K562 (cell line): ENCODE data around the gene IL34. TPM values are rescaled to one million over a fixed set of nuclear protein-coding genes. Genes with fewer than 3 reads are reported as not detected.

Experiments
- ATAC-seq: fragments of 200-7000 bp; cut with Tn5 transposase; 3 replicates; pipeline ENCODE4 v1.9.1; 2020; ENCODE audit warnings: moderate library complexity
- BruUV-seq: library from RNA; stranded (reverse); fragments of 400-500 nt; replicated peaks from 2 replicates; lab custom pipeline; 2021; lab: Mats Ljungman, UMichigan
- CTCF ChIA-PET: fragments of 300-600 bp; formaldehyde crosslinking; extraction: SDS; loops from one replicate; lab custom pipeline; 2021; ENCODE audit warnings: low intra/inter-chr PET ratio; lab: Yijun Ruan, JAX
- POLR2A ChIA-PET: fragments of 300-600, 350-650 bp; sonication (Branson Sonifier 250); formaldehyde crosslinking; extraction: SDS; loops from one replicate; lab custom pipeline; 2021; ENCODE audit warnings: antibody characterized with exemption, inconsistent platforms; lab: Yijun Ruan, JAX
- DNase-seq, 4 experiments: peaks; one replicate each; pipeline versions ENCODE4 v3.0.0 to v3.0.0-alpha.2; 2011 to 2018; ENCODE audit warnings: low spot score in 3 of 4, mixed read lengths in 3 of 4; ENCODE audit errors: extremely low read depth in 1 of 4
- FAIRE-seq: peaks from 2 replicates; lab custom pipeline; 2011; peaks lifted over from hg19 to GRCh38; lab: Jason Lieb, UNC
- H2AFZ ChIP-seq: 2 replicates; pipeline ENCODE4 v1.6.0; 2011; ENCODE audit warnings: low read depth, low read length, control low read depth, inconsistent platforms
- H3K27ac ChIP-seq: fragments of 200-600 bp; 3 replicates; pipeline ENCODE4 v1.8.0; 2011; ENCODE audit warnings: low read depth, mild to moderate bottlenecking, control low read depth, inconsistent platforms, low read length, moderate library complexity, mixed read lengths; ENCODE audit errors: extremely low read depth
- H3K27me3 ChIP-seq, 2 experiments: fragments of 300-600 bp in 1 of 2; 2 replicates in 1 of 2; 3 replicates in 1 of 2; pipeline versions ENCODE4 v1.6.0 to v1.8.0; 2011; ENCODE audit warnings: inconsistent platforms in 2 of 2, low read length in 2 of 2, mild to moderate bottlenecking in 1 of 2, mixed read lengths in 1 of 2, moderate library complexity in 1 of 2; ENCODE audit not compliant: control insufficient read depth in 2 of 2, insufficient read depth in 2 of 2
- H3K36me3 ChIP-seq: fragments of 300-600 bp; 3 replicates; pipeline ENCODE4 v1.8.0; 2011; ENCODE audit warnings: mild to moderate bottlenecking, low read length, inconsistent platforms; ENCODE audit not compliant: control insufficient read depth, insufficient read depth
- H3K4me1 ChIP-seq, 2 experiments: fragments of 200-600 bp in 1 of 2; replicated peaks in 1 of 2; 2 replicates in 1 of 2; 3 replicates in 1 of 2; pipeline versions ENCODE4 v1.5.1 to v1.8.0; 2011; ENCODE audit warnings: inconsistent platforms in 2 of 2, low read length in 2 of 2, mild to moderate bottlenecking in 1 of 2, mixed read lengths in 1 of 2, moderate library complexity in 1 of 2; ENCODE audit not compliant: control insufficient read depth in 2 of 2, insufficient read depth in 2 of 2
- H3K4me2 ChIP-seq: 2 replicates; pipeline ENCODE4 v1.6.1; 2011; ENCODE audit warnings: low read length, control low read depth, inconsistent platforms, mixed read lengths; ENCODE audit not compliant: insufficient read depth
- H3K4me3 ChIP-seq: fragments of 200-600 bp; sonication (generic), shearing (Covaris generic); 2 replicates; pipeline ENCODE4 v1.5.1; 2016; ENCODE audit warnings: control low read depth, inconsistent platforms
- H3K79me2 ChIP-seq: fragments of 200-600 bp; 3 replicates; pipeline ENCODE4 v1.8.0; 2011; ENCODE audit warnings: low read length, inconsistent platforms; ENCODE audit not compliant: control insufficient read depth, insufficient read depth
- H3K9ac ChIP-seq, 2 experiments: 2 replicates each; pipeline versions ENCODE4 v1.6.0 to v1.6.1; 2011; ENCODE audit warnings: low read depth in 2 of 2, low read length in 2 of 2, control low read depth in 1 of 2, inconsistent platforms in 1 of 2, mild to moderate bottlenecking in 1 of 2, mixed read lengths in 1 of 2; ENCODE audit not compliant: insufficient read depth in 1 of 2
- H3K9me1 ChIP-seq: one replicate; pipeline ENCODE4 v1.6.0; 2011; ENCODE audit warnings: inconsistent platforms, mild to moderate bottlenecking, low read length, moderate library complexity; ENCODE audit not compliant: control insufficient read depth, insufficient read depth
- H3K9me3 ChIP-seq: replicated peaks from 2 replicates; pipeline ENCODE4 v1.5.1; 2011; ENCODE audit warnings: low read depth, low read length, inconsistent platforms; ENCODE audit not compliant: control insufficient read depth, insufficient read depth
- H4K20me1 ChIP-seq: replicated peaks from 2 replicates; pipeline ENCODE4 v1.6.1; 2011; ENCODE audit warnings: low read length, inconsistent platforms, mixed read lengths; ENCODE audit not compliant: control insufficient read depth, insufficient read depth
- ESRRA ChIP-seq: fragments of 450-650 bp; IDR thresholded peaks from 2 replicates; pipeline ENCODE4 v1.6.1; 2014; ENCODE audit warnings: low read depth, mild to moderate bottlenecking, moderate library complexity, borderline replicate concordance
- GABPB1 ChIP-seq: sonication (generic); formaldehyde crosslinking; IDR thresholded peaks from 2 replicates; pipeline ENCODE4 v1.8.0; 2022; ENCODE audit warnings: mild to moderate bottlenecking, missing genetic modification reagents
- HINFP ChIP-seq: fragments of 450-650 bp; conservative IDR thresholded peaks from 2 replicates; pipeline ENCODE4 v1.6.1; 2016; ENCODE audit warnings: missing genetic modification characterization, low read depth, mild to moderate bottlenecking, control low read depth, missing compliant biosample characterization
- ID3 ChIP-seq, 2 experiments: fragments of 250-450 bp in 1 of 2; fragments of 450-650 bp in 1 of 2; sonication (Bioruptor Pico) in 1 of 2; IDR thresholded peaks; 2 replicates each; pipeline versions ENCODE4 v1.6.1 to v1.8.0; 2016 to 2021; ENCODE audit warnings: mild to moderate bottlenecking in 2 of 2, moderate library complexity in 2 of 2, missing compliant biosample characterization in 1 of 2, missing genetic modification characterization in 1 of 2
- KLF6 ChIP-seq: fragments of 250-450 bp; sonication (Bioruptor Pico); IDR thresholded peaks from 2 replicates; pipeline ENCODE4 v1.4.0; 2020; ENCODE audit warnings: mild to moderate bottlenecking, moderate library complexity, borderline replicate concordance
- NCOR1 ChIP-seq: fragments of 450-650 bp; IDR thresholded peaks from 2 replicates; pipeline ENCODE4 v1.6.1; 2016; ENCODE audit warnings: mild to moderate bottlenecking, moderate library complexity
- PURB ChIP-seq: sonication (generic); formaldehyde crosslinking; IDR thresholded peaks from 2 replicates; pipeline ENCODE4 v1.9.0; 2021; ENCODE audit warnings: low read depth, mild to moderate bottlenecking, missing genetic modification reagents
- SLC30A9 ChIP-seq: fragments of 250-450 bp; sonication (Bioruptor Pico); IDR thresholded peaks from 2 replicates; pipeline ENCODE4 v1.8.0; 2022; ENCODE audit warnings: mild to moderate bottlenecking, moderate library complexity
- SRSF9 ChIP-seq: fragments of 200-400 bp; formaldehyde crosslinking; IDR thresholded peaks from 2 replicates; pipeline ENCODE4 v1.6.1; 2017; ENCODE audit warnings: low read depth, low read length, borderline replicate concordance
- STAT5B ChIP-seq: fragments of 250-450 bp; sonication (Bioruptor Pico); IDR thresholded peaks from 2 replicates; pipeline ENCODE4 v1.8.0; 2021; ENCODE audit warnings: mild to moderate bottlenecking, inconsistent platforms
- TAF15 ChIP-seq: fragments of 200-400 bp; formaldehyde crosslinking; IDR thresholded peaks from 2 replicates; pipeline ENCODE4 v1.6.1; 2017; ENCODE audit warnings: mild to moderate bottlenecking, low read depth, low read length, moderate library complexity
- ZBTB17 ChIP-seq: fragments of 450-650 bp; formaldehyde crosslinking; IDR thresholded peaks from 2 replicates; pipeline ENCODE4 v1.4.0; 2020; ENCODE audit warnings: mild to moderate bottlenecking
- ZNF23 ChIP-seq: fragments of 250-450 bp; sonication (Bioruptor Pico); IDR thresholded peaks from 2 replicates; pipeline ENCODE4 v1.4.0; 2020; ENCODE audit warnings: mild to moderate bottlenecking
- WGBS: fragments of 100-300 bp; shearing (Covaris generic); methylation state at CpG from one replicate; pipeline ENCODE4 v1.1.6; 2016; ENCODE audit warnings: low coverage, mixed read lengths; ENCODE audit not compliant: insufficient coverage; ENCODE audit errors: missing lambda C conversion rate; 5-methylcytosine and 5-hydroxymethylcytosine counted together
- in situ Hi-C: fragments of 300-500 bp; cut with MboI; formaldehyde crosslinking; loops from 4 replicates; pipeline ENCODE4 v1.15.0; 2018; ENCODE audit warnings: inconsistent platforms, mixed read lengths
- intact Hi-C: fragments of 100-400 bp; cut with micrococcal nuclease; formaldehyde crosslinking; loops from 2 replicates; pipeline ENCODE4 v1.14.2; 2022
- polyA plus RNA-seq, 8 experiments: library from polyadenylated mRNA; depleted of rRNA in 4 of 8; stranded (reverse) in 5 of 8; unstranded in 3 of 8; fragments of >200 nt; fragmentation: Nextera tagmentation in 2 of 8; fragmentation: Illumina TruSeq in 1 of 8; extraction: Ambion mirVana in 2 of 8; extraction: Trizol in 1 of 8; gene quantifications; 2 replicates each; pipeline versions ENCODE4 v1.2.1 to v1.2.3, GENCODE V29; 2011 to 2014; ENCODE audit warnings: inconsistent platforms in 1 of 8, missing spikeins in 1 of 8
- total RNA-seq, 7 experiments: library from RNA; depleted of rRNA in 6 of 7; stranded (reverse); fragments of >200 nt in 6 of 7; fragmentation: Illumina TruSeq in 2 of 7; extraction: Trizol in 2 of 7; gene quantifications; 2 replicates each; pipeline versions ENCODE4 v1.2.1 to v1.2.3, GENCODE V29; 2011 to 2021; ENCODE audit warnings: low replicate concordance in 1 of 7

The IL34 gene
- total and polyA plus RNA-seq, 9 of the 15 experiments (the other 6 are each of a cell fraction or from before 2014, with no cell fraction given) = 0.07 to 0.18 (median 0.10) TPM; not detected in 6

- TF ChIP-seq ZBTB17 (no peak), PURB (CRISPR knock-in tag) (no peak)
- TF ChIP-seq, all 486 proteins: peak for 0
These were observed 43.5 kb upstream of the IL34 start (continued) for GRCh38 chr16:70602831-70603230.

GRCh38 chr16:70604407-70605282, 41.7 kb upstream of the IL34 start:
- H3K9me1 ChIP-seq = no peaks in the 10 kb centered on the region
- H3K4me1 ChIP-seq = peaks cover 0 to 3% of the 10 kb centered on the region in 2 experiments; a peak in 1 of 5 replicates
- CTCF ChIA-PET = no interaction called here
- no peak overlapping the region for H2AFZ ChIP-seq
- WGBS = 3% methylated on average over 8 of the region's 8 CpGs
- no peak overlapping the region for H3K4me2 ChIP-seq
- H3K4me3 ChIP-seq = no peak overlapping the region
- H3K27ac ChIP-seq = no peak overlapping the region
- H4K20me1 ChIP-seq = 0 out of 2 replicates have a peak, but pooled peaks cover 3% of the 10 kb centered on the region
- H3K36me3 ChIP-seq = no peaks in the 10 kb centered on the region
- no peaks in the 10 kb centered on the region for H3K79me2 ChIP-seq
- in situ Hi-C loops = no loop called here
- no peak for DNase-seq
- no peak for FAIRE-seq
- no peak overlapping the region for H3K9ac ChIP-seq
- no peaks in the 10 kb centered on the region for H3K9me3 ChIP-seq
- peaks cover 14 to 45% of the 10 kb centered on the region in 2 experiments; a peak in 4 of 5 replicates for H3K27me3 ChIP-seq
- POLR2A ChIA-PET = interaction anchor here (1.0 kb wide), 1 partner anchor 60 kb away, joined by 3 read pairs; no protein-coding TSS in a partner anchor
- TF ChIP-seq SRSF9 (no peak), ZNF23 (CRISPR knock-in tag) (no peak), ESRRA (no peak), NCOR1 (no peak), TAF15 (no peak), STAT5B (CRISPR knock-in tag) (no peak), HINFP (no peak), ID3 (CRISPR knock-in tag; IDR thresholded peaks at IDR 0.05) (no peak), ID3 (tag; IDR thresholded peaks at IDR 0.05) (no peak), SLC30A9 (CRISPR knock-in tag) (no peak), GABPB1 (CRISPR knock-in tag) (no peak), KLF6 (CRISPR knock-in tag) (no peak)
- TF ChIP-seq, all 486 proteins: peak for 0
- intact Hi-C loops = no loop called here
- no TSS peak for BruUV-seq
- ATAC-seq = peak; percentile 48
